HG02885 (cell line): ENCODE measurements around the gene OLAH.

Source experiments
- ATAC-seq: cut with Tn5 transposase; IDR thresholded peaks from one replicate; pipeline ENCODE4 v1.9.1; 2021; ENCODE audit warnings: mild to moderate bottlenecking; ENCODE audit not compliant: unreplicated experiment, poor library complexity

The OLAH gene

GRCh38 chr10:15068802-15069201, 25.1 kb downstream of the OLAH start:
- ATAC-seq = no peak

- ATAC-seq = no peak
Measured at GRCh38 chr10:15069230-15069629, 25.5 kb downstream of the OLAH start.

- no peak for ATAC-seq
Measured at GRCh38 chr10:15072358-15072757, 28.6 kb downstream of the OLAH start.

GRCh38 chr10:15075421-15075820, 31.7 kb downstream of the OLAH start:
- ATAC-seq = no peak

GRCh38 chr10:15083674-15084501, 40.1 kb downstream of the OLAH start:
- no peak for ATAC-seq

GRCh38 chr10:15084502-15084922, 40.8 kb downstream of the OLAH start:
- no peak for ATAC-seq

GRCh38 chr10:15088428-15089261, 44.9 kb downstream of the OLAH start, which contains the start of gene ACBD7:
Gene ACBD7 (minus strand): TSS chr10:15088776. CDS start chr10:15088728, 48 bp downstream.
- peak; percentile 100 for ATAC-seq

- no peak for ATAC-seq
Measured at GRCh38 chr10:15091418-15091817, 47.7 kb downstream of the OLAH start.

GRCh38 chr10:15092855-15093408, 49.2 kb downstream of the OLAH start:
- ATAC-seq = no peak

GRCh38 chr10:15096661-15097010, 52.9 kb downstream of the OLAH start:
- ATAC-seq = peak; percentile 13

- ATAC-seq = peak; percentile 85
Measured at GRCh38 chr10:15097011-15097812, 53.5 kb downstream of the OLAH start, which contains the start of gene RPP38. Gene RPP38 (plus strand): TSS chr10:15097355. CDS start chr10:15103315, 5,960 bp downstream.

- no peak for ATAC-seq
Measured at GRCh38 chr10:15099886-15100285, 56.1 kb downstream of the OLAH start.

- no peak for ATAC-seq
Measured at GRCh38 chr10:15103513-15103912, 59.8 kb downstream of the OLAH start.

- ATAC-seq = peak; percentile 93
Measured at GRCh38 chr10:15106352-15107013, 62.7 kb downstream of the OLAH start.

GRCh38 chr10:15112657-15113056, 68.9 kb downstream of the OLAH start:
- no peak for ATAC-seq

- ATAC-seq = no peak
Measured at GRCh38 chr10:15113766-15114165, 70.0 kb downstream of the OLAH start.

GRCh38 chr10:15116225-15116624, 72.5 kb downstream of the OLAH start:
- no peak for ATAC-seq

GRCh38 chr10:15118615-15119014, 74.9 kb downstream of the OLAH start:
- ATAC-seq = no peak

GRCh38 chr10:15120523-15120922, 76.8 kb downstream of the OLAH start:
- ATAC-seq = no peak

- no peak for ATAC-seq
Measured at GRCh38 chr10:15121707-15122106, 78.0 kb downstream of the OLAH start.
